ENCODE measurements around the gene LRRC47. TPM values are rescaled to one million over a fixed set of nuclear protein-coding genes. Genes with fewer than 3 reads are reported as not detected.
"Not testable (repeated sequence)": the region's sequence is repeated elsewhere in the genome, so short reads cannot be mapped to it uniquely, and the experiment has no call there.

LRRC47 gene
- polyA plus RNA-seq, 1 of the 3 experiments (the other 2 are of a cell fraction): 34.6 TPM

DNA sequence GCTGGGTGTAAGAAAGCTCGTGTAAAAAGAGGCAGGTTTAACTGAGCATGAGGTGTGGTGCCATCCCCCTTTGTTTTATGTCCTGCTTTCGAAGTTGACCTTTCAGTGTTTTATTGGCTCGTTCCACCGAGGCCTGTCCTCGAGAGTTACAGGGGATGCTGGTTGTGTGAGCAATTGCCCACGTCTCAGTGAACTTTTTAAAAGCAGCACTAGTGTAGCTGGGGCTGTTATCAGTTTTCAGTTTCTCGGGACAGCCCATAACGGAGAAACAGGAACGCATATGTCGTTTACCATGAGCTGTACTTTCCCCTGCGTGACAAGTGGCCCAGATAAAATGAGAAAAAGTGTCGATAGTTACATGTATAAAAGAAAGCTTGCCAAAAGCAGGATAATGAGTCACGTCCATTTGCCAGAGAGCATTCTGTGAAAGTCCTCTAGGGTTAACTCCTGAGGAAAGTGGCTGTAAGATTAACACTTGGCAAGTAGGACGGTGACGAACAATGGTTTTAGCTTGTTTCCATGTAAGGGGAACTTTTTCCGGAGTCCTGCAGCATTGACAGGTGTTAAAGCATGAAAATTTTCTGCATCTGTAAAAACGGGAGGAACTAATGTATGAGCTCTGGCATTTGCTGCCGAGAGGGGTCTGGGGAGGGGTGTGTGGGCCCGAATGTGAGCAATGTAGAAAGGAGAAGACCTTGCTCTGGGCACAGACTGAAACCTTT, 7.8 kb upstream of the LRRC47 start:
- Histone ChIP-seq H3K27me3 (ENCODE audit: insufficient read depth) (no peaks in the 10 kb centered on the region), H3F3A (replicated peaks; ENCODE audit: insufficient read depth) (no peaks in the 10 kb centered on the region), H3K9ac (no peak overlapping the region), H3K9me3 (no peaks in the 10 kb centered on the region), H3K9me2 (no peaks in the 10 kb centered on the region), H3K4me1 (ENCODE audit: control insufficient read depth in 1 of 2, insufficient read depth in 2 of 2, low read depth in 1 of 2, low read length in 1 of 2) (no peaks in the 10 kb centered on the region), H3K4me2 (no peak overlapping the region), H3K79me2 (ENCODE audit: insufficient read depth) (no peaks in the 10 kb centered on the region), H2AFZ (ENCODE audit: low read depth) (no peak overlapping the region), H3K4me3 (ENCODE audit: low read depth in 2 of 2, low read length in 1 of 2) (no peak overlapping the region), H3K27ac (ENCODE audit: low read depth in 2 of 2, low read length in 1 of 2) (no peak overlapping the region), H3K36me3 (replicated peaks in 1 of 2; ENCODE audit: control insufficient read depth in 1 of 2, insufficient read depth in 2 of 2, low read length in 1 of 2) (no peaks in the 10 kb centered on the region), H4K20me1 (ENCODE audit: insufficient read depth) (no peaks in the 10 kb centered on the region)
- POLR2A ChIA-PET: interaction anchor here (0.6 kb wide), 1 partner anchor 36 kb away, joined by 5 read pairs; no protein-coding TSS in a partner anchor
- CTCF ChIA-PET: interaction anchor here (1.1 to 1.5 kb wide), 2 partner anchors 28 to 108 kb away, joined by 4 to 5 read pairs; no protein-coding TSS in a partner anchor
- 62% methylated on average over 19 of the region's 19 CpGs for WGBS (ENCODE audit: low lambda C conversion rate)
- TF ChIP-seq GABPA (IDR thresholded peaks at IDR 0.05; ENCODE audit: low read depth): no peak
- TF ChIP-seq RFX5 (IDR thresholded peaks at IDR 0.05; ENCODE audit: low read length): no peak
- no peak for TF ChIP-seq MEF2A (IDR thresholded peaks at IDR 0.05; ENCODE audit: borderline replicate concordance, low read depth)
- no peak for TF ChIP-seq EZH2phosphoT487 (IDR thresholded peaks at IDR 0.05; ENCODE audit: borderline replicate concordance, low read depth)
- TF ChIP-seq CHD2 (IDR thresholded peaks at IDR 0.05; ENCODE audit: low read length, partially characterized antibody): no peak
- TF ChIP-seq, protein P1, sequence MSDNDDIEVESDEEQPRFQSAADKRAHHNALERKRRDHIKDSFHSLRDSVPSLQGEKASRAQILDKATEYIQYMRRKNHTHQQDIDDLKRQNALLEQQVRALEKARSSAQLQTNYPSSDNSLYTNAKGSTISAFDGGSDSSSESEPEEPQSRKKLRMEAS (IDR thresholded peaks at IDR 0.05; ENCODE audit: low read depth): no peak
- TF ChIP-seq RCOR1 (IDR thresholded peaks at IDR 0.05; ENCODE audit: low read length): no peak
- no peak for TF ChIP-seq FOSL2 (IDR thresholded peaks at IDR 0.05; ENCODE audit: borderline replicate concordance, low read depth)
- TF ChIP-seq GATA2 (CRISPR knock-in tag; IDR thresholded peaks at IDR 0.05): no peak
- no peak for TF ChIP-seq TEAD4 (IDR thresholded peaks at IDR 0.05; ENCODE audit: borderline replicate concordance, insufficient read depth)
- TF ChIP-seq FOXJ3 (CRISPR knock-in tag; IDR thresholded peaks at IDR 0.05): no peak
- no peak for TF ChIP-seq NFIC (IDR thresholded peaks at IDR 0.05; ENCODE audit: borderline replicate concordance)
- TF ChIP-seq RAD21 (IDR thresholded peaks at IDR 0.05; ENCODE audit: low read length): no peak
- no peak for TF ChIP-seq EP300 (IDR thresholded peaks at IDR 0.05; ENCODE audit: borderline replicate concordance in 1 of 2, low read depth in 1 of 2, low read length in 1 of 2)
- TF ChIP-seq TCF12 (IDR thresholded peaks at IDR 0.05): no peak
- no peak for TF ChIP-seq RXRA (IDR thresholded peaks at IDR 0.05; ENCODE audit: borderline replicate concordance, low read depth)
- TF ChIP-seq MXI1 (IDR thresholded peaks at IDR 0.05; ENCODE audit: low read depth, low read length): no peak
- TF ChIP-seq, protein P2, sequence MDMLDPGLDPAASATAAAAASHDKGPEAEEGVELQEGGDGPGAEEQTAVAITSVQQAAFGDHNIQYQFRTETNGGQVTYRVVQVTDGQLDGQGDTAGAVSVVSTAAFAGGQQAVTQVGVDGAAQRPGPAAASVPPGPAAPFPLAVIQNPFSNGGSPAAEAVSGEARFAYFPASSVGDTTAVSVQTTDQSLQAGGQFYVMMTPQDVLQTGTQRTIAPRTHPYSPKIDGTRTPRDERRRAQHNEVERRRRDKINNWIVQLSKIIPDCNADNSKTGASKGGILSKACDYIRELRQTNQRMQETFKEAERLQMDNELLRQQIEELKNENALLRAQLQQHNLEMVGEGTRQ (IDR thresholded peaks at IDR 0.05; ENCODE audit: borderline replicate concordance, low read depth, low read length): no peak
- DNase-seq: no peak

DNA sequence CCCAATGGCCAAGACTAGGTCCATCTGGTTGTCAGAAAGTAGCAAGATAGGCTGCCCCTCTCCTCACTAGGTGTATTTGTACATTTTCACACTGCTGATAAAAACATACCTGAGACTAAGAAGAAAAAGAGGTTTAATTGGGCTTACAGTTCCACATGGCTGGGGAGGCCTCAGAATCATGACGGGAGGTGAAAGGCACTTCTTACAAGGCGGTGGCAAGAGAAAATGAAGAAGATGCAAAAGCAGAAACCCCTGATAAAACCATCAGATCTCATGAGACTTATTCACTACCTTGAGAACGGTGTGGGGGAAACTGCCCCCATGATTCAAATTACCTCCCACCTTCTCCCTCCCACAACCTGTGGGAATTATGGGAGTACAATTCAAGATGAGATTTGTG, 4.5 kb upstream of the LRRC47 start:
- H3K27ac ChIP-seq (ENCODE audit: low read depth in 2 of 2, low read length in 1 of 2); H3K9me2 ChIP-seq; H3K4me2 ChIP-seq; H3K4me1 ChIP-seq (ENCODE audit: control insufficient read depth in 1 of 2, insufficient read depth in 2 of 2, low read depth in 1 of 2, low read length in 1 of 2); H3K4me3 ChIP-seq (ENCODE audit: low read depth in 2 of 2, low read length in 1 of 2); POLR2A ChIA-PET; H3F3A ChIP-seq (replicated peaks; ENCODE audit: insufficient read depth); H3K79me2 ChIP-seq (ENCODE audit: insufficient read depth); H3K9ac ChIP-seq; H4K20me1 ChIP-seq (ENCODE audit: insufficient read depth); H2AFZ ChIP-seq (ENCODE audit: low read depth); H3K27me3 ChIP-seq (ENCODE audit: insufficient read depth); DNase-seq; H3K9me3 ChIP-seq; H3K36me3 ChIP-seq (replicated peaks in 1 of 2; ENCODE audit: control insufficient read depth in 1 of 2, insufficient read depth in 2 of 2, low read length in 1 of 2): not testable (repeated sequence)
- WGBS (ENCODE audit: low lambda C conversion rate): 68% methylated on average over 3 of the region's 3 CpGs
- CTCF ChIA-PET: interaction anchor here (1.0 to 2.4 kb wide), 7 partner anchors 10 to 76 kb away, joined by 3 to 10 read pairs (median 7); no protein-coding TSS in a partner anchor

All from SK-N-SH (cell line).